GM12892 (cell line): ENCODE data around the gene SPRN.

Experiments
- POLR2A ChIP-seq: IDR thresholded peaks from 2 replicates; pipeline ENCODE4 v1.6.1; 2011; ENCODE audit warnings: low read depth, low read length, control low read depth
- POLR2AphosphoS5 ChIP-seq: IDR thresholded peaks from 2 replicates; pipeline ENCODE4 v1.6.1; 2011; ENCODE audit warnings: low read depth, low read length, control low read depth

DNA sequence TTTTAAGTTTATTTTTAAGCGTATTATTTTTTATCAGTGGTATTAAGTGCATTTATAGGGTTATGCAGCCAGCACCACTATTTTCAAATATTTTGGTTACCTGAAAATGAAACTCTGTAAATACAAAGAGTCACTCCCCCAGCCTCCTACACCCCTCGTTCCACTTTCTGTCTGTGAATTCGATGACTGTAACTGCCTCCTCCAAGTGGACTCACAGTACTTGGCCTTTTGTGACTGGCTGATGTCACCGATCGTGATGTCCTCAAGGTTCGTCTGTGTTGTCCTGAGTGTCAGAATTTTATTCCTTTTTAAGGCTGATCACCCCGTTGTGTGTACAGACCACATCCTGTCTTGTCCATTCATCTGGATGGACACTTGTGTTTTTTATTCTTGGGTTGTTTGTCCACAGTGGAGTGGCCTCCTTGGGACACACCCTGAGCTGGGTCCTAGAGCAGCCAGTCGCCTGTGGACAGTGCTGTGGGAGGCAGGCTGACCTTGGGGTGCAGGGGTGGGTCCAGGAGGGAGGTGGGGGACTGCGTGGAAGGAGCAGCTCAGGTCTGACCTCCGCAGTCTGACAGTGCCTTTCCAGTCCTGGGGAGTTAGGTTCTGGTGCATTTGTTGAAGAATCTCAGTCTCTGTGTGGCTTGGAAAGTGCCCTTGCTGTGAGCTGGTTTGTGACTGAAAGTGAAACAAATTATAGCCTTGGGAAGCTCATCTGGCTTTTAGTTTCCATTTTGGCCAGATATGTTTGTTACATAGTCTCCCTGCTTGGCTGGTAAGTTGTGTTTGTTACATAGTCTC is 23.6 kb downstream of the SPRN start:
- no peak for TF ChIP-seq POLR2A
- TF ChIP-seq POLR2AphosphoS5 = no peak
